Upper lobe of left lung (tissue), 6 donors: ENCODE results near the gene SGCG. TPM values are rescaled to one million over a fixed set of nuclear protein-coding genes. Genes with fewer than 3 reads are reported as not detected.
A peak's percentile ranks its signal among the peaks of the same experiment; 100 is the strongest.
"Not testable (repeated sequence)": the region's sequence is repeated elsewhere in the genome, so short reads cannot be mapped to it uniquely, and the experiment has no call there.

Experiments
- ATAC-seq, 2 donors: fragments of 200-7000 bp; cut with Tn5 transposase; one replicate each; pipeline ENCODE4 v1.9.1; 2022; ENCODE audit warnings: mild to moderate bottlenecking in 2 of 2, moderate library complexity in 2 of 2; ENCODE audit not compliant: low FRiP score in 2 of 2
- DNase-seq, 2 donors: peaks; one replicate each; pipeline ENCODE4 v3.0.0-alpha.2; 2019 to 2020
- H3K27ac ChIP-seq, 4 donors: fragments of 200-600 bp; sonication (generic); one replicate each; pipeline ENCODE4 v1.5.1; 2016 to 2019
- H3K27me3 ChIP-seq, 4 donors: fragments of 200-600 bp; sonication (generic); one replicate each; pipeline ENCODE4 v1.5.1; 2017 to 2019
- H3K36me3 ChIP-seq, 4 donors: fragments of 200-600 bp; sonication (generic); one replicate each; pipeline ENCODE4 v1.5.1; 2016 to 2019
- H3K4me1 ChIP-seq, 4 donors: fragments of 200-600 bp; sonication (generic); one replicate each; pipeline ENCODE4 v1.5.1; 2018 to 2019
- H3K4me3 ChIP-seq, 4 donors: fragments of 200-600 bp; sonication (generic); one replicate each; pipeline ENCODE4 v1.5.1; 2017 to 2019; ENCODE audit warnings: mild to moderate bottlenecking in 2 of 4, moderate library complexity in 1 of 4
- H3K9me3 ChIP-seq, 4 donors: fragments of 200-600 bp; sonication (generic); one replicate each; pipeline ENCODE4 v1.5.1; 2018 to 2019
- EP300 ChIP-seq, 4 donors: sonication (generic); formaldehyde crosslinking; IDR thresholded peaks; one replicate each; pipeline ENCODE4 v1.5.1; 2017; ENCODE audit warnings: antibody characterized with exemption in 4 of 4, control low read depth in 2 of 4
- POLR2A ChIP-seq, 4 donors: fragments of 450-650 bp; IDR thresholded peaks; one replicate each; pipeline ENCODE4 v1.5.1; 2016 to 2017; ENCODE audit warnings: antibody characterized with exemption in 4 of 4, mild to moderate bottlenecking in 2 of 4
- POLR2AphosphoS5 ChIP-seq, 2 donors: sonication (generic); formaldehyde crosslinking; IDR thresholded peaks; one replicate each; pipeline ENCODE4 v1.5.1; 2017; ENCODE audit warnings: antibody characterized with exemption in 2 of 2
- WGBS, 2 donors: methylation state at CpG; one replicate each; pipeline ENCODE4 v1.1.5; 2017 to 2018; 5-methylcytosine and 5-hydroxymethylcytosine counted together
- total RNA-seq, 6 donors: library from RNA; depleted of rRNA in 4 of 6; stranded (reverse); fragments of >200 nt in 4 of 6; gene quantifications; one replicate each; pipeline versions ENCODE4 v1.1.0 to v1.2.1, GENCODE V29; 2016 to 2021
- TF ChIP-seq, protein P1 (sequence below), 6 experiments: fragments of 450-650 bp in 4 of 6; fragments of 200-600 bp in 2 of 6; sonication (generic) in 2 of 6; IDR thresholded peaks; one replicate each; pipeline ENCODE4 v1.5.1; 2016 to 2019; ENCODE audit warnings: antibody characterized with exemption in 6 of 6
- donor health status: DM: no; HTN: no; CAD: no; lungs with moderate emphysema.
- donor health status: DM: no; HTN: yes; CAD: no; lungs with severe emphysema.

The SGCG gene
- total RNA-seq, 6 donors from 2014 or later = 1.7 to 4.6 (median 3.0) TPM; not detected in 2

DNA sequence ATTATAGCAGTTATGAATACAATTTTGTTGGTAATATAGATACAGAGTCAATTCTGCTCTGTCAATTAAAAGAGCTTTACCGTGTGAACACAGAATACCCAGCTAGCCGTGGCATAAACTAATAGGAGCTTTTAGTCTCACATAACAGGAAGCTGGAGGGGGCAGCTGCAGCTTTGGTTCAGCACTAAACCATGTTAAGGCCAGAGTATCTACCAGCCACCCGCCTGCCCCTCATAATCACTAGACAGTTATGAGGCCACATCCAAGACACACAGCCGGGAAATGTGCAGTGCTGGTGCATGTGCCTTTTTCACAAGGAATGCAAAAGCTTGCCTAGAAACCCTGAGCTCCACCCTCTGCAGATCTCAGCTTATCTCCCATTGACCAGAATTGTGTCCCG lies 62.3 kb downstream of the SGCG start:
- DNase-seq (no peak), ATAC-seq (no peak)
- no peaks in the 10 kb centered on the region for H3K4me1 ChIP-seq
- H3K9me3 ChIP-seq = no peaks in the 10 kb centered on the region
- WGBS, 2 donors = 76 to 82% methylated on average over 4 to 5 of the region's 5 CpGs
- no peaks in the 10 kb centered on the region for H3K27me3 ChIP-seq
- H3K27ac ChIP-seq = no peak overlapping the region
- no peak overlapping the region for H3K4me3 ChIP-seq
- no peaks in the 10 kb centered on the region for H3K36me3 ChIP-seq
- no peak for TF ChIP-seq POLR2A (IDR thresholded peaks at IDR 0.05)
- TF ChIP-seq, protein P1, sequence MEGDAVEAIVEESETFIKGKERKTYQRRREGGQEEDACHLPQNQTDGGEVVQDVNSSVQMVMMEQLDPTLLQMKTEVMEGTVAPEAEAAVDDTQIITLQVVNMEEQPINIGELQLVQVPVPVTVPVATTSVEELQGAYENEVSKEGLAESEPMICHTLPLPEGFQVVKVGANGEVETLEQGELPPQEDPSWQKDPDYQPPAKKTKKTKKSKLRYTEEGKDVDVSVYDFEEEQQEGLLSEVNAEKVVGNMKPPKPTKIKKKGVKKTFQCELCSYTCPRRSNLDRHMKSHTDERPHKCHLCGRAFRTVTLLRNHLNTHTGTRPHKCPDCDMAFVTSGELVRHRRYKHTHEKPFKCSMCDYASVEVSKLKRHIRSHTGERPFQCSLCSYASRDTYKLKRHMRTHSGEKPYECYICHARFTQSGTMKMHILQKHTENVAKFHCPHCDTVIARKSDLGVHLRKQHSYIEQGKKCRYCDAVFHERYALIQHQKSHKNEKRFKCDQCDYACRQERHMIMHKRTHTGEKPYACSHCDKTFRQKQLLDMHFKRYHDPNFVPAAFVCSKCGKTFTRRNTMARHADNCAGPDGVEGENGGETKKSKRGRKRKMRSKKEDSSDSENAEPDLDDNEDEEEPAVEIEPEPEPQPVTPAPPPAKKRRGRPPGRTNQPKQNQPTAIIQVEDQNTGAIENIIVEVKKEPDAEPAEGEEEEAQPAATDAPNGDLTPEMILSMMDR (IDR thresholded peaks at IDR 0.05) = no peak
- TF ChIP-seq POLR2AphosphoS5 (IDR thresholded peaks at IDR 0.05) = no peak
- TF ChIP-seq EP300 (IDR thresholded peaks at IDR 0.05) = no peak

DNA sequence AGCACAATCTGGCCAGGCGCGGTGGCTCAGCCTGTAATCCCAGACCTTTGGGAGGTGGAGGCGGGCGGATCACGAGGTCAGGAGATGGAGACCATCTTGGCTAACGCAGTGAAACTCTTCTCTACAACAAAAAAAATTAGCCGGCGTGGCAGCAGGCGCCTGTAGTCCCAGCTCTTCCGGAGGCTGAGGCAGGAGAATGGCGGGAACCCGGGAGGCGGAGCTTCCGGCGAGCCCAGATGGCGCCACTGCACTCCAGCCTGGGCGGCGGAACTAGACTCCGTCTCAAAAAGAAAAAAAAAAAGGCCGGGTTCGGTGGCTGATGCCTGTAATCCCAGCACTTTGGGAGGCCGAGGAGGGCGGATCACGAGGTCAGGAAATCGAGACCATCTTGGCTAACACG lies 67.6 kb downstream of the SGCG start:
- H3K4me1 ChIP-seq, ATAC-seq: not testable (repeated sequence)
- WGBS, 2 donors = 94 to 97% methylated on average over 26 of the region's 26 CpGs

DNA sequence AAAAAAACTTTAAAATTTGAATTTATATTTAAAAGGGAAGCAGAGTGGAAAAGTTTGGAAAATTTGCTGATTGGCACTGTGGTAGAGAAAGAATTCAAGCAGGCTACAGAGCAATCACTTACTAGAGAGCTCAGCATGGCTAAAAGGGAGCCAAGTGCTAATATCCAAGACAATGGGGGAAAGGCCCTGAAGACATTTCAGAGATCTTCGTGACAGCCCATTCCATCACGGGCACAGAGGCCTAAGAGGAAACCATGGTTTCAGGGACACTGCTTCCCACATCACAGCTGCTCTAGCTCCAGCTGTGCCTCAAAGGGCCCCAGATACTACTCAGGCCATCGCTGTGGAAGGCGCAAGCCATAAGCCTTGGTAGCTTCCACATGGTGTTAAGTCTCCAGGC lies 73.7 kb downstream of the SGCG start:
- ATAC-seq = no peak
- no peak for DNase-seq
- 90 to 98% methylated on average over 4 of the region's 4 CpGs for WGBS, 2 donors
- no peak overlapping the region for H3K4me3 ChIP-seq
- no peaks in the 10 kb centered on the region for H3K9me3 ChIP-seq
- H3K4me1 ChIP-seq = no peaks in the 10 kb centered on the region
- no peaks in the 10 kb centered on the region for H3K27me3 ChIP-seq
- H3K27ac ChIP-seq = no peak overlapping the region
- no peak for TF ChIP-seq POLR2AphosphoS5 (IDR thresholded peaks at IDR 0.05)
- TF ChIP-seq, protein P1 (IDR thresholded peaks at IDR 0.05) = no peak
- TF ChIP-seq POLR2A (IDR thresholded peaks at IDR 0.05) = no peak
- TF ChIP-seq EP300 (IDR thresholded peaks at IDR 0.05) = no peak
- H3K36me3 ChIP-seq = no peaks in the 10 kb centered on the region

More for the DNA sequence above, 67.6 kb downstream of the SGCG start:
- H3K4me3 ChIP-seq, H3K9me3 ChIP-seq, H3K27ac ChIP-seq, H3K36me3 ChIP-seq, H3K27me3 ChIP-seq: not testable (repeated sequence)
- peak in 1 of 2 donors; percentile 33 for DNase-seq

DNA sequence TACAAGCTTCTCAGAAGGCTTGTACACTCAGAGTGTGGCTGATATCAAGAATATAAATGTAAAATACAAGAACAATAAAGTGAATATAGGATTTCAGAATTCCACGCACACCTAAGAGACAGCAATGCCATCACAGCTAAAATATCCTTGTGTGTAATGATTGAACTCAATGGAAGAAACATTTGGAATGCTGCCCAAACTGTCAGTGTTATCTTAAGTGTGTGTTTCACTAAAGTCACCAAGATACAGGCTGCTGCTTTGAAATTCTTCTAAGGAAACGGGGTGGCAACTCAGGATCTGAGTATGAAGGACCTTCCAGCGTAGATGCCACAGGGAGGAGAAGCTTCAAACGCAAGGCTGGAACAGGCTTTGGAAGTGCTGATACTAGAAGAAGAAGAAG lies 86.8 kb downstream of the SGCG start:
- no peak for TF ChIP-seq EP300 (IDR thresholded peaks at IDR 0.05)
- TF ChIP-seq, protein P1 (IDR thresholded peaks at IDR 0.05) = no peak
- no peak for TF ChIP-seq POLR2AphosphoS5 (IDR thresholded peaks at IDR 0.05)
- no peak for TF ChIP-seq POLR2A (IDR thresholded peaks at IDR 0.05)
- H3K36me3 ChIP-seq = no peaks in the 10 kb centered on the region
- 39 to 63% methylated on average over 4 of the region's 4 CpGs for WGBS, 2 donors

DNA sequence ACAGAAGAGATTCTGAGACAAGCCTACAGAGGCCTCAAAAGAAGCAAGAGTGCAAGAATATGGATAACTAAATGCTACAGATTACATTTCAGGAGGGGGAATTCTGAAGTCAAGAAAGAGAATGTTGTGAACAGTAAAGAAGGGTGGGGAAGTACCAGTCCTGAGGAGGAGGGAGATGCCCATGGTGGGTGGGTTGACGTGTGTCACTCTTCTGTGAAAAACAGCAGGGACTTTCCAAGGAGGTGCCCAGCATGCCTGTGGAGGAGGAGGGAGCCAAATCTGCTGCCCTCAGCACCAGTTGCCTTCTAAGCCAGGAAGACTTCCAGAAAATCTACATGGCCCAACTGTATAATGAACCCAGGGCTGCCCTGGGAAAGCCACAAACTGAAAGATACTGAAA lies 87.7 kb downstream of the SGCG start:
- ATAC-seq = no peak
- no peak for DNase-seq
- H3K4me3 ChIP-seq = no peak overlapping the region
- H3K27me3 ChIP-seq = no peaks in the 10 kb centered on the region
- TF ChIP-seq, protein P1 (IDR thresholded peaks at IDR 0.05) = no peak
- no peak for TF ChIP-seq EP300 (IDR thresholded peaks at IDR 0.05)
- TF ChIP-seq POLR2A (IDR thresholded peaks at IDR 0.05) = no peak
- no peak for TF ChIP-seq POLR2AphosphoS5 (IDR thresholded peaks at IDR 0.05)
- H3K4me1 ChIP-seq = no peaks in the 10 kb centered on the region
- H3K36me3 ChIP-seq = no peaks in the 10 kb centered on the region
- 57 to 67% methylated on average over 1 of the region's 1 CpG for WGBS, 2 donors
- no peak overlapping the region for H3K27ac ChIP-seq
- no peaks in the 10 kb centered on the region for H3K9me3 ChIP-seq

More for the DNA sequence above, 86.8 kb downstream of the SGCG start:
- Histone ChIP-seq H3K4me1 (no peaks in the 10 kb centered on the region), H3K27me3 (no peaks in the 10 kb centered on the region), H3K9me3 (no peaks in the 10 kb centered on the region), H3K4me3 (no peak overlapping the region), H3K27ac (no peak overlapping the region)
- DNase-seq = no peak
- no peak for ATAC-seq
